ENCODE results near the gene CYB561.

GRCh38 chr17:63399316-63399715, 46.8 kb downstream of the CYB561 start:
- TF ChIP-seq USF2 (CRISPR knock-in tag; IDR thresholded peaks at IDR 0.05), result no peak
- no peak for TF ChIP-seq CTCF (IDR thresholded peaks at IDR 0.05)
- TF ChIP-seq E2F4 (CRISPR knock-in tag; IDR thresholded peaks at IDR 0.05; ENCODE audit: borderline replicate concordance, low read depth), result no peak
- no peak for TF ChIP-seq SMAD3 (CRISPR knock-in tag; IDR thresholded peaks at IDR 0.05; ENCODE audit: borderline replicate concordance)
- TF ChIP-seq ATF2 (CRISPR knock-in tag; IDR thresholded peaks at IDR 0.05; ENCODE audit: borderline replicate concordance, low read depth), result no peak
- no peak for TF ChIP-seq USF1 (CRISPR knock-in tag; IDR thresholded peaks at IDR 0.05)
- TF ChIP-seq ZNF219 (CRISPR knock-in tag; IDR thresholded peaks at IDR 0.05; ENCODE audit: borderline replicate concordance), result no peak
- TF ChIP-seq E2F1 (CRISPR knock-in tag; IDR thresholded peaks at IDR 0.05), result no peak
- TF ChIP-seq ESRRA (CRISPR knock-in tag; IDR thresholded peaks at IDR 0.05; ENCODE audit: borderline replicate concordance), result no peak
- TF ChIP-seq PRDM15 (CRISPR knock-in tag; IDR thresholded peaks at IDR 0.05), result no peak
- TF ChIP-seq FOXJ3 (CRISPR knock-in tag; IDR thresholded peaks at IDR 0.05; ENCODE audit: borderline replicate concordance), result no peak
- no peak for TF ChIP-seq HMGXB4 (CRISPR knock-in tag; IDR thresholded peaks at IDR 0.05)
- no peak for TF ChIP-seq JUN (CRISPR knock-in tag; IDR thresholded peaks at IDR 0.05)

Measured in WTC11 (cell line).